Esophagus (tissue), 2 donors: ENCODE data around the gene NOL6. TPM values are rescaled to one million over a fixed set of nuclear protein-coding genes. Genes with fewer than 3 reads are reported as not detected.

Experiments used
- H3K27ac ChIP-seq, 2 donors: one replicate each; pipeline ENCODE4 v1.5.1; 2013; ENCODE audit warnings: low read depth in 2 of 2, mild to moderate bottlenecking in 2 of 2, inconsistent platforms in 1 of 2, low read length in 1 of 2, moderate library complexity in 1 of 2
- H3K27me3 ChIP-seq, 2 donors: one replicate each; pipeline ENCODE4 v1.6.1; 2013; ENCODE audit warnings: low read length in 2 of 2, control low read depth in 1 of 2, mild to moderate bottlenecking in 1 of 2; ENCODE audit not compliant: insufficient read depth in 2 of 2, control insufficient read depth in 1 of 2
- H3K36me3 ChIP-seq, 2 donors: one replicate each; pipeline ENCODE4 v1.6.1; 2013; ENCODE audit warnings: low read length in 1 of 2; ENCODE audit not compliant: control insufficient read depth in 2 of 2, insufficient read depth in 2 of 2
- H3K4me1 ChIP-seq, 2 donors: one replicate each; pipeline ENCODE4 v1.6.1; 2013; ENCODE audit warnings: low read length in 1 of 2; ENCODE audit not compliant: control insufficient read depth in 2 of 2, insufficient read depth in 2 of 2
- H3K4me3 ChIP-seq, 2 donors: one replicate each; pipeline ENCODE4 v1.5.1; 2013; ENCODE audit warnings: low read length in 2 of 2, mild to moderate bottlenecking in 2 of 2, low read depth in 1 of 2, moderate library complexity in 1 of 2
- H3K9me3 ChIP-seq, 2 donors: one replicate each; pipeline ENCODE4 v1.6.1; 2013; ENCODE audit warnings: mild to moderate bottlenecking in 2 of 2, low read depth in 1 of 2, low read length in 1 of 2, moderate library complexity in 1 of 2; ENCODE audit not compliant: control insufficient read depth in 2 of 2, insufficient read depth in 1 of 2
- WGBS, 2 donors: extraction: QIAGEN DNeasy Blood & Tissue Kit; methylation state at CpG; one replicate each; pipeline ENCODE4 v1.1.7; 2013; 5-methylcytosine and 5-hydroxymethylcytosine counted together
- polyA plus RNA-seq, 2 donors: library from polyadenylated mRNA; stranded (reverse); fragments of 200-250 nt; gene quantifications; one replicate each; pipeline ENCODE4 v1.2.3, GENCODE V29; 2013
- donor health status: healthy with polysubstance abuse.
- donor health status: Bipolar disorder and iron deficiency.

NOL6 gene
- polyA plus RNA-seq, 2 donors: 25.2 to 29.2 TPM

DNA sequence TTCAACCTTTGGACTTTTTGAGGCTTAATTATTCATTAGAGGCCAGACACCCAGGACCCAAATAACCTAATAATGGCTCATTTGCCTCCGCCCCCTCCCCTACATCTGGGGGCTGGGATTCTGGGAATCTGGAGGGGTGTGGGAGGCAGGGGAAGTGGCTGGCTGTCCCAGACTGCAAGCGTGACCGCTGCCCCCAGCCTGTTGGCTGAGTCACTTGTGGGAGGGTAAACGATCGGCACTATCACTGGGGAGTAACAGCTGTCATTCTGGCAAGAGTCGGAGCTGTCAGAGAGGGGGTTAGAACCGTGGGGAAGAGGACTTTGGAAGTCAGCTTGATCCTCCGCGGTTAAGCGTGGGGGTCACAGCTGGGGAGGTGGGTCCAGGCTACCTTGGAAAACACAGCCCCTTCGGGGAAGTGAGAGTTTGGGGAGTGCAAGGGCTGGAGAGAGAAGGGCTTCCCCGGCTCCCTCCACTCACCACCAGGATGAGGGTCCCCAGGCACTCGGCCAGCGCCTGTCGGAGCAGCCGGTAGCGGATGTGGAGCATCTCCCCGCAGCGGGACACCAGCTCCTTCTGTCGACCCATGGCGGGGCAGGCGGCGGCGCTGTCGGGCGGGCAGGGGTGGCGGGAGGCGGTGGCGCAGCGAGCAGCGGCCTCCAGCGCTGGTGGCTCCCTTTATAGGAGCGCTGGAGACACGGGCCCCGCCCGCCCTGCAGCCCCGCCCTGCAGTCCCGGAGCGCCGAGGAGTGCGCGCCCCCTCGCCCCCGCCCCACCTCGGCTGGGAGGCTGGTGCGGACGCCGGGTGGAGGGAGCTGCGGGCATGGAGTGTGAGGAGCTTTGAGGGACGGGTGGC is 26.6 kb downstream of the NOL6 start, which contains the start of gene AQP3:
Gene AQP3 (minus strand): TSS at position 648 of the 853 bp plus-strand sequence. CDS start 63 bp downstream, at position 585.
- H3K4me3 ChIP-seq: peak within 1 kb of the TSS; percentile 86 to 88
- 1 to 3% methylated on average over 36 to 50 of the region's 50 CpGs for WGBS, 2 donors
- H3K27ac ChIP-seq: peak within 1 kb of the TSS; percentile 89 to 95
- H3K4me1 ChIP-seq: peaks cover 5 to 24% of the 10 kb centered on the region in 2 donors
- H3K27me3 ChIP-seq: no peaks in the 10 kb centered on the region
- peaks cover 8 to 26% of the 10 kb centered on the region in 2 donors for H3K36me3 ChIP-seq
- H3K9me3 ChIP-seq: no peaks in the 10 kb centered on the region

DNA sequence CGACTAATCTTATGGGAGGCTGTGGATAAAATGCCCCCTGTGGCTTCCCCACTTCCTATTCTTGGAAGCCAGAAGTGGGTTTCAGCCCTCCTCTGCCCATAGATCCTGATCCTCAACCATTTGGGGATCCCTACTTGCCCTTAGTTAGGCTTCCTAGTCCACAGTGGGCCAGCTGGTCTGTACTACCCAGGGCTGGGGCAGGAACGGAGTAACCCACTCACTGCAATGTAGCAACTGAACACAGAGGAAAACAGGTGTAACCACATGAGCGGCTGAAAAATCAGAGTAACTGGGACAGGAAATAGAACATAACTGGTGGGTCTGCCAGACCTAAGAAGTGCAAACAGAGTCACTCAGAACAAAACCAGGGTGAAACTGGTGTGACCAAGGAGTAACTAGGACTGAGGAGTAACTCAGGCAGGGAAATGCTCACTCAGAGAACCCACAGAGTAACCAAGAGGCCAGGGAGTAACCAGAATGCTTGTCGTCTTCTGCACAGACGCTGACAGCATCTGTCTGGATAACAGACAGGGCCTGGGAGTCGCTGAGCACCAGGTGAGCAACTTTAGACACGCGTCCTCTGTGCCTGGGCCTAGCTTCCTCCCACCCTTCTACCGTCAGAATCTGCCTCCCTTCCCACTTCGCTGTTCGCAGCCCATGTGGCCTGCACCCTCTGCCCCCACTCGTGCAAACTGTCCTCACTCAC is 27.3 kb downstream of the NOL6 start:
- peaks cover 8 to 31% of the 10 kb centered on the region in 2 donors for H3K36me3 ChIP-seq
- 28 to 34% methylated on average over 12 of the region's 12 CpGs for WGBS, 2 donors
- H3K27ac ChIP-seq: peak overlapping the region; percentile 89 to 95
- peaks cover 5 to 32% of the 10 kb centered on the region in 2 donors for H3K4me1 ChIP-seq
- H3K9me3 ChIP-seq: no peaks in the 10 kb centered on the region
- no peaks in the 10 kb centered on the region for H3K27me3 ChIP-seq
- H3K4me3 ChIP-seq: peak overlapping the region; percentile 86 to 88

DNA sequence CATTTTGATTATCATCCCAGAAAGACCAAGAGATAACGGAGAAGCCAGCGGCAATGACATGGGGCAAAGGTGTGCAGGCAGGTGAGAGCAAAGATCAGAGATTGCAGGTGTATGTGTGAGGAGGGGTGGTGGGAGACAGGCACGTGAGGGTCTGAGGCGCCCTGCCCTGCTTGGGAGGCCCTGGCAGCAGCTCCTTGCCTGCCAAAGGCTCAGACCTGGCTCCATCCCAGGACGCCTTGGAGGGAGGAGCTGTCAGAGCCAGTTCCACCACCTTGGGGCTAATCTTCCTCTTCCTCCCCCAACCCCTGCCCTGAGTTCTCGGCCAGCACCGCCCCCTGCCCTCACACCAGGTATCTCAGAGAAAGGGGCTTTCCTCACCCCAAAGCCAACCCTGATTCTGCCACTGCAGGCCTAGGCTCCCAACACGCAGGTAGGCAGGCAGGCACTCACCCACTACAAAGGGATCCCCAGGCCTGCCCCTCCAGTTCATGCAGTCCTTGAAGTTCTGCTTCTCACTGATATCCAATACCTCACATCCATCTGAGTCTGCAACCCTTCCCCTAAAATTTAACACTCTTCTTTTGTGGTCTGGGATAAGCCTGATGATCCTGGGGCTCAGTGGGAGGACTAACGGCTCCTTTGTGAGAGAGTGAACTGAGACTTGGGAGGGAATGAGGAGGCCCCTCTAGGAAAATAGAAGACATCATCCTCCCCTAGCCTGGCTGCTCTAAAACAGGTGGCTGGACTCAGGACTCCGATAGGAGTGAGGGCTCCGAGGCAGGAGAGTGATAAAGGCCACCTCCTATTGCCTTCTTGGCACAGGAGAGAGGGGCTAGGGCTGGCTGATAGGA is 28.1 kb downstream of the NOL6 start:
- peak overlapping the region; percentile 86 to 88 for H3K4me3 ChIP-seq
- H3K27me3 ChIP-seq: no peaks in the 10 kb centered on the region
- 52 to 54% methylated on average over 11 of the region's 11 CpGs for WGBS, 2 donors
- H3K36me3 ChIP-seq: peaks cover 8 to 34% of the 10 kb centered on the region in 2 donors
- peak overlapping the region; percentile 89 to 95 for H3K27ac ChIP-seq
- H3K4me1 ChIP-seq: peaks cover 5 to 35% of the 10 kb centered on the region in 2 donors
- H3K9me3 ChIP-seq: no peaks in the 10 kb centered on the region

DNA sequence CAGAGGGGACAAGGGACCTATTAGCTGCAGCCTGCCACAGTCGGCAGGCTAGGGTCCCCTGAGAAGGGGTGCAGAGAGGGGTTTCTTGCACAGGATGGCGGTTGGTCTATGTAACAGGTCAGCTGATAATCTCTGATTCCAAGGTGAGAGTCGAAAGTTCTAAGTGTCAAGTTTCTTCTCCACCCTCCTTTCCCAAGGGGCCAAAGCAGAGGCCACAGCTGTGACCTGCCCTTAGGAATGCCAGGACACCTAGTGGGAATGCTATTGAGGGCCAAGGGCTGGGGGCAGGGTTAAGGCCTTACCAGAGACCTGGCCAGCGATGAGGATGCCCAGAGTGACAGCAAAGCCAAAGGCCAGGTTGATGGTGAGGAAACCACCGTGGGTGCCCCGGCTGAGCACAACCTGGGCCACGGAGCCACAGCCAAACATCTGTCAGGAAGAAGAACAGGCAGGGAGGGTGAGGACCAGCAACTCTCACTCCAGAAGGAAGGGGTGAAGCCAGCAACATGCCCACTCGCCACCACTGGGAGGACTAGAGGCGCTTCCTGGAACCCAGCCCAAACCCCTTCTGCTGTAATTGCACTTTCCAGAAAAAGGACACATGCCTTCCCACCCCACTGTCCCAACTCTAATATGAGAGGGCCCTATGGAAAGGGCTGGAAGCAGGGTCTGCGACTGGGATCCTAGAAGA is 30.1 kb downstream of the NOL6 start:
- H3K36me3 ChIP-seq: peaks cover 8 to 38% of the 10 kb centered on the region in 2 donors
- H3K4me1 ChIP-seq: peaks cover 9 to 44% of the 10 kb centered on the region in 2 donors
- no peaks in the 10 kb centered on the region for H3K9me3 ChIP-seq
- peak overlapping the region; percentile 90 to 93 for H3K27ac ChIP-seq
- peak overlapping the region; percentile 22 to 86 for H3K4me3 ChIP-seq
- no peaks in the 10 kb centered on the region for H3K27me3 ChIP-seq
- WGBS, 2 donors: 56 to 61% methylated on average over 10 of the region's 10 CpGs

DNA sequence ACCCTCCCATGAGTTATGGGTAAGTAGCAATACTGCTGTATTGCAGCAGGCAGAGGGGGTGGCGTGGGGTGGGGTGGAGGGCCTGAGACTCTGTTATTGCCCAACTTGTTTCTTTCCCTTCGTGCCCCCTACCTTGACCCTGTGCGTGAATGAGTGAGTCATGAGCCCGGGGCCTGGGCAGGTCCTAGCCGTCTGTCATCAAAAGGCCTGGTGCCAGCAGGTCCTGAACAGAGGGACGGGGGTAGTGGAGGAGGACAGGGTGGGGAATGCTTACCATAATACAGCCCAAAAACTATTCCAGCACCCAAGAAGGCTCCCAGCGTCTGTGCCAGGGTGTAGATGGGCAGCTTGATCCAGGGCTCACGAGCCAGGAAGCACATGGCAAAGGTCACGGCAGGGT is 30.7 kb downstream of the NOL6 start:
- 60 to 69% methylated on average over 9 of the region's 9 CpGs for WGBS, 2 donors
- Histone ChIP-seq H3K27ac (peak overlapping the region; percentile 90 to 93), H3K36me3 (peaks cover 8 to 38% of the 10 kb centered on the region in 2 donors), H3K9me3 (no peaks in the 10 kb centered on the region), H3K27me3 (no peaks in the 10 kb centered on the region), H3K4me3 (peak overlapping the region; percentile 5 to 86), H3K4me1 (peaks cover 7 to 41% of the 10 kb centered on the region in 2 donors)

DNA sequence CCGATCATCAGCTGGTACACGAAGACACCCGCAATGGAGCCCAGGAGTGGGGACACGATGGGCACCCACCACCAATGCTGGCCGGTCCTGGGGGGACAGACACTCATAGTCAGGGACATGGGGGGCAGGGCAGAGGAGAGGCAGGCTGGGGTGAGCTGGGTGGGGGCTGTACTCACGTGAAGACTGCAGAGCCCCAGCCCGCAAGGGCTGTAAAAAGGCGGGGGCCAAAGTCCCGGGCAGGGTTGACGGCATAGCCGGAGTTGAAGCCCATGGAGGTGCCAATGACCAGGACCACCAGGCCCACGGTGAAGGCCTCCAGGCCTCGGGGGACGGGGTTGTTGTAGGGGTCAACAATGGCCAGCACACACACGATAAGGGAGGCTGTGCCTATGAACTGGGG is 31.6 kb downstream of the NOL6 start:
- Histone ChIP-seq H3K27me3 (no peaks in the 10 kb centered on the region), H3K36me3 (peaks cover 8 to 38% of the 10 kb centered on the region in 2 donors), H3K9me3 (no peaks in the 10 kb centered on the region), H3K27ac (peak overlapping the region; percentile 90 to 93), H3K4me1 (peaks cover 7 to 36% of the 10 kb centered on the region in 2 donors), H3K4me3 (peak overlapping the region in 1 of 2 donors; percentile 26)
- 73 to 87% methylated on average over 15 of the region's 15 CpGs for WGBS, 2 donors

DNA sequence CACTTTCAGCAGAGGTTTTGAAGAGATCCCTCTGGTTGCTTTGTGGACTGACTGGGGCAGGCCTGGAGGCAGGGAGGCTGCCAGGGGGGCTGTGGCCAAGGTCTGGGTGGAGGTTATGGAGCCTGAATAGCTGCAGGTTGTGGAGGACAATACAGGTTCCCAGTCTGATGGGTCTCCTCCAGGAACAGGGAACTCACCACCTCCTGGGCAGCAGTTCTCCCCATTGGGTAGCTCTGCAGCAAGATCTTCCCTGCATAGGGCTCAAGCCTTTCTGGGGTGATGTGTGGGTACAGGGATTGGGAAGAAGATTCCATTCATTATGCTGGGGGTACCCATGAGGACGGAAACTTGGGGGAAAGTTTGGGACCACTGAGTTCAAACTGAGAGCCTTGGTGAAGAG is 33.1 kb downstream of the NOL6 start:
- no peaks in the 10 kb centered on the region for H3K27me3 ChIP-seq
- no peaks in the 10 kb centered on the region for H3K9me3 ChIP-seq
- H3K27ac ChIP-seq: peak overlapping the region; percentile 90 to 96
- 91 to 94% methylated on average over 1 of the region's 1 CpG for WGBS, 2 donors
- H3K36me3 ChIP-seq: peaks cover 8 to 34% of the 10 kb centered on the region in 2 donors
- peaks cover 7 to 44% of the 10 kb centered on the region in 2 donors for H3K4me1 ChIP-seq
- H3K4me3 ChIP-seq: no peak overlapping the region

DNA sequence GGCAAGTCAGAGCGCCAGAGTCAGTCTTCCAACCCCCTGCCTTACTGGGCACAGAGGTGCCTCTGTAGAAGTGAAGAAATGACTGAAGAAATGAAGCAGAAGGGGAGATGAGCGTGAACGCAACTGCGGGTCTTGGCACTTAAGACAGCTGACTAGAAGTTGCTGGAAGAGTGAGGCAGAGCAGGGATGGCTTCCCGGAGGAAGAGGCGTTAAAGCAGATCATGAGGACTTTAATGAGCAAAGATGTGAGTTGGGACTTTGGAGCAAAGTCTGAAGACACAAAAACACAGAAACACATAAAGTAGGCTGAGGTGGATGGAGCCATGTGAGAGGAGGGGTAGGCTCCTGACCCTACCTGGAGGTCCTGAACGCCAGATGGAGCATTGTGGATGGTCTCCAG is 33.5 kb downstream of the NOL6 start:
- Histone ChIP-seq H3K9me3 (no peaks in the 10 kb centered on the region), H3K27ac (peak overlapping the region; percentile 90 to 96), H3K27me3 (no peaks in the 10 kb centered on the region), H3K4me3 (no peak overlapping the region), H3K4me1 (peaks cover 7 to 43% of the 10 kb centered on the region in 2 donors), H3K36me3 (peaks cover 8 to 32% of the 10 kb centered on the region in 2 donors)
- 75 to 81% methylated on average over 7 of the region's 7 CpGs for WGBS, 2 donors
